WTC11 (cell line): Measurements from ENCODE around the gene PKP4. TPM values are rescaled to one million over a fixed set of nuclear protein-coding genes. Genes with fewer than 3 reads are reported as not detected.

Experiments used
- ATAC-seq: fragments of 200-7000 bp; cut with Tn5 transposase; 2 replicates; pipeline ENCODE4 v1.10.0; 2021; ENCODE audit warnings: mild to moderate bottlenecking, moderate library complexity
- CTCF ChIA-PET: fragments of 300-600 bp; sonication (Branson Sonifier 250); formaldehyde crosslinking; loops from one replicate; lab custom pipeline; 2021; ENCODE audit warnings: antibody characterized with exemption; lab: Charles Lee
- POLR2A ChIA-PET: fragments of 350-600 bp; sonication (Branson Sonifier 250); formaldehyde crosslinking; loops from one replicate; lab custom pipeline; 2021; ENCODE audit warnings: antibody characterized with exemption; lab: Charles Lee
- DNase-seq: peaks from one replicate; pipeline ENCODE4 v3.0.0; 2021; ENCODE audit warnings: low spot score
- H3K27ac Mint-ChIP-seq: 2 replicates; pipeline ENCODE4 v1.8.0; 2021; ENCODE audit warnings: mixed read lengths
- H3K27me3 Mint-ChIP-seq: 2 replicates; pipeline ENCODE4 v1.8.0; 2021; ENCODE audit warnings: low read depth, mild to moderate bottlenecking, moderate library complexity, mixed read lengths
- H3K36me3 Mint-ChIP-seq: 2 replicates; pipeline ENCODE4 v1.8.0; 2021; ENCODE audit warnings: mixed read lengths
- H3K4me1 Mint-ChIP-seq: 2 replicates; pipeline ENCODE4 v1.8.0; 2022; ENCODE audit warnings: mixed read lengths
- H3K4me3 Mint-ChIP-seq: 2 replicates; pipeline ENCODE4 v1.8.0; 2021; ENCODE audit warnings: mild to moderate bottlenecking, moderate library complexity, mixed read lengths
- H3K9me3 Mint-ChIP-seq: 2 replicates; pipeline ENCODE4 v1.8.0; 2021; ENCODE audit warnings: mixed read lengths
- ESRRA ChIP-seq: sonication (generic); formaldehyde crosslinking; IDR thresholded peaks from 2 replicates; pipeline ENCODE4 v1.8.1; 2022; ENCODE audit warnings: mild to moderate bottlenecking, missing genetic modification reagents, borderline replicate concordance
- FOXK1 ChIP-seq: sonication (generic); formaldehyde crosslinking; IDR thresholded peaks from 2 replicates; pipeline ENCODE4 v1.8.0; 2022; ENCODE audit warnings: mild to moderate bottlenecking, moderate library complexity, missing genetic modification reagents
- GTF2I ChIP-seq: fragments of 250-450 bp; sonication (Bioruptor Pico); conservative IDR thresholded peaks from 2 replicates; pipeline ENCODE4 v1.4.0; 2021; ENCODE audit warnings: mild to moderate bottlenecking
- NR3C1 ChIP-seq: sonication (generic); formaldehyde crosslinking; conservative IDR thresholded peaks from 2 replicates; pipeline ENCODE4 v1.8.1; 2023; ENCODE audit warnings: low read depth, mild to moderate bottlenecking, missing genetic modification reagents
- OVOL2 ChIP-seq: fragments of 250-450 bp; sonication (Bioruptor Pico); IDR thresholded peaks from 2 replicates; pipeline ENCODE4 v1.9.0; 2021; ENCODE audit warnings: mild to moderate bottlenecking, borderline replicate concordance
- PRRX2 ChIP-seq: fragments of 250-450 bp; sonication (Bioruptor Pico); IDR thresholded peaks from 2 replicates; pipeline ENCODE4 v1.8.0; 2021; ENCODE audit warnings: mild to moderate bottlenecking
- TCF7 ChIP-seq: sonication (generic); formaldehyde crosslinking; IDR thresholded peaks from 2 replicates; pipeline ENCODE4 v1.8.0; 2022; ENCODE audit warnings: mild to moderate bottlenecking, low read depth, missing genetic modification reagents, moderate library complexity
- TEAD4 ChIP-seq: sonication (generic); formaldehyde crosslinking; IDR thresholded peaks from 2 replicates; pipeline ENCODE4 v1.8.0; 2022; ENCODE audit warnings: mild to moderate bottlenecking, missing genetic modification reagents
- ZNF219 ChIP-seq: sonication (generic); formaldehyde crosslinking; IDR thresholded peaks from 2 replicates; pipeline ENCODE4 v1.8.0; 2023; ENCODE audit warnings: missing genetic modification reagents, mild to moderate bottlenecking, borderline replicate concordance
- ZNF423 ChIP-seq: fragments of 250-450 bp; sonication (Bioruptor Pico); IDR thresholded peaks from 2 replicates; pipeline ENCODE4 v2.1.2; 2022; ENCODE audit warnings: mild to moderate bottlenecking, moderate library complexity
- total RNA-seq: library from RNA; stranded (reverse); gene quantifications from 3 replicates; pipeline ENCODE4 v1.2.3, GENCODE V29; 2021
- TF ChIP-seq, protein P1 (sequence below): sonication (generic); formaldehyde crosslinking; IDR thresholded peaks from 2 replicates; pipeline ENCODE4 v1.8.0; 2022; ENCODE audit warnings: mild to moderate bottlenecking, missing genetic modification reagents
- TF ChIP-seq, protein P2 (sequence below): sonication (generic); formaldehyde crosslinking; IDR thresholded peaks from 2 replicates; pipeline ENCODE4 v1.8.1; 2022; ENCODE audit warnings: mild to moderate bottlenecking, missing genetic modification reagents, moderate library complexity, borderline replicate concordance
- TF ChIP-seq, protein P3 (sequence below): sonication (generic); formaldehyde crosslinking; IDR thresholded peaks from 2 replicates; pipeline ENCODE4 v1.8.0; 2023; ENCODE audit warnings: mild to moderate bottlenecking, missing genetic modification reagents
- TF ChIP-seq, protein P4 (sequence below): fragments of 250-450 bp; sonication (Bioruptor Pico); IDR thresholded peaks from 2 replicates; pipeline ENCODE4 v2.1.2; 2022; ENCODE audit warnings: mild to moderate bottlenecking, moderate library complexity
- TF ChIP-seq, protein P5 (sequence below): sonication (generic); formaldehyde crosslinking; IDR thresholded peaks from 2 replicates; pipeline ENCODE4 v1.8.1; 2023; ENCODE audit warnings: mild to moderate bottlenecking, missing genetic modification reagents, moderate library complexity
- TF ChIP-seq, protein P6 (sequence below): sonication (generic); formaldehyde crosslinking; IDR thresholded peaks from 2 replicates; pipeline ENCODE4 v1.8.1; 2023; ENCODE audit warnings: mild to moderate bottlenecking, missing genetic modification reagents
- TF ChIP-seq, protein P7 (sequence below): sonication (generic); formaldehyde crosslinking; IDR thresholded peaks from 2 replicates; pipeline ENCODE4 v1.8.1; 2022; ENCODE audit warnings: low read depth, missing genetic modification reagents, borderline replicate concordance
- TF ChIP-seq, protein P8 (sequence below): sonication (generic); formaldehyde crosslinking; IDR thresholded peaks from 2 replicates; pipeline ENCODE4 v1.8.1; 2022; ENCODE audit warnings: low read depth, mild to moderate bottlenecking, moderate library complexity, missing genetic modification reagents, borderline replicate concordance

PKP4 gene
- total RNA-seq, 1 experiment from 2014 or later = 78.9 TPM

DNA sequence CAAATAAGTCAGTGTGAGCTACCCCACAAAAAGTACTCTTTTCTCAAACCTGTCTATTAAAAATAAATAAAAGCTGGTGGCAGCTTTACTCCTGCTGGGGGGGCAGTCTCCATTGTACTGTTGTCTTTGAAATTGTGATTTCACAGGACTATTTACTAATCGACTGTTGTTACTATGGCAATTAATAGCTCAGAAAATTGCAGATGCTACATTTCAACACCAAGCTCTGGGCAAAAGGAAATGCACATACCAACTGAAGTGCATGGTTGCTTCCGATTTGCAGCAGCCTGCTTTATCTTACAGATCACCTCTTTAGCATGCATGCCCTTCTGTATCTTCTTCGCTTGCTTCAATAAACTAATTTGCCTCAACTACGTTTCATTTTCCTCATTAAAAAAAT, 220.8 kb downstream of the PKP4 start:
- Mint-ChIP-seq H3K36me3 (peaks cover 49% of the 10 kb centered on the region), H3K4me3 (no peak overlapping the region), H3K27ac (no peak overlapping the region), H3K9me3 (no peaks in the 10 kb centered on the region), H3K27me3 (no peaks in the 10 kb centered on the region), H3K4me1 (peaks cover 19% of the 10 kb centered on the region)
- POLR2A ChIA-PET = no interaction called here
- DNase-seq (no peak), ATAC-seq (no peak; the same call in 1 of the 2 replicates)
- CTCF ChIA-PET = interaction anchor here (1.0 to 1.9 kb wide), 3 partner anchors 47 to 77 kb away, joined by 4 to 11 read pairs (median 5); no protein-coding TSS in a partner anchor
- TF ChIP-seq, protein P1, sequence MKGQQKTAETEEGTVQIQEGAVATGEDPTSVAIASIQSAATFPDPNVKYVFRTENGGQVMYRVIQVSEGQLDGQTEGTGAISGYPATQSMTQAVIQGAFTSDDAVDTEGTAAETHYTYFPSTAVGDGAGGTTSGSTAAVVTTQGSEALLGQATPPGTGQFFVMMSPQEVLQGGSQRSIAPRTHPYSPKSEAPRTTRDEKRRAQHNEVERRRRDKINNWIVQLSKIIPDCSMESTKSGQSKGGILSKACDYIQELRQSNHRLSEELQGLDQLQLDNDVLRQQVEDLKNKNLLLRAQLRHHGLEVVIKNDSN (CRISPR knock-in tag) = no peak
- TF ChIP-seq OVOL2 (CRISPR knock-in tag) (no peak), GTF2I (CRISPR knock-in tag) (no peak), TCF7 (CRISPR knock-in tag) (no peak), ZNF423 (CRISPR knock-in tag) (no peak), ZNF219 (CRISPR knock-in tag) (no peak)
- TF ChIP-seq, protein P2, sequence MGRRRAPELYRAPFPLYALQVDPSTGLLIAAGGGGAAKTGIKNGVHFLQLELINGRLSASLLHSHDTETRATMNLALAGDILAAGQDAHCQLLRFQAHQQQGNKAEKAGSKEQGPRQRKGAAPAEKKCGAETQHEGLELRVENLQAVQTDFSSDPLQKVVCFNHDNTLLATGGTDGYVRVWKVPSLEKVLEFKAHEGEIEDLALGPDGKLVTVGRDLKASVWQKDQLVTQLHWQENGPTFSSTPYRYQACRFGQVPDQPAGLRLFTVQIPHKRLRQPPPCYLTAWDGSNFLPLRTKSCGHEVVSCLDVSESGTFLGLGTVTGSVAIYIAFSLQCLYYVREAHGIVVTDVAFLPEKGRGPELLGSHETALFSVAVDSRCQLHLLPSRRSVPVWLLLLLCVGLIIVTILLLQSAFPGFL = no peak
- TF ChIP-seq, protein P3, sequence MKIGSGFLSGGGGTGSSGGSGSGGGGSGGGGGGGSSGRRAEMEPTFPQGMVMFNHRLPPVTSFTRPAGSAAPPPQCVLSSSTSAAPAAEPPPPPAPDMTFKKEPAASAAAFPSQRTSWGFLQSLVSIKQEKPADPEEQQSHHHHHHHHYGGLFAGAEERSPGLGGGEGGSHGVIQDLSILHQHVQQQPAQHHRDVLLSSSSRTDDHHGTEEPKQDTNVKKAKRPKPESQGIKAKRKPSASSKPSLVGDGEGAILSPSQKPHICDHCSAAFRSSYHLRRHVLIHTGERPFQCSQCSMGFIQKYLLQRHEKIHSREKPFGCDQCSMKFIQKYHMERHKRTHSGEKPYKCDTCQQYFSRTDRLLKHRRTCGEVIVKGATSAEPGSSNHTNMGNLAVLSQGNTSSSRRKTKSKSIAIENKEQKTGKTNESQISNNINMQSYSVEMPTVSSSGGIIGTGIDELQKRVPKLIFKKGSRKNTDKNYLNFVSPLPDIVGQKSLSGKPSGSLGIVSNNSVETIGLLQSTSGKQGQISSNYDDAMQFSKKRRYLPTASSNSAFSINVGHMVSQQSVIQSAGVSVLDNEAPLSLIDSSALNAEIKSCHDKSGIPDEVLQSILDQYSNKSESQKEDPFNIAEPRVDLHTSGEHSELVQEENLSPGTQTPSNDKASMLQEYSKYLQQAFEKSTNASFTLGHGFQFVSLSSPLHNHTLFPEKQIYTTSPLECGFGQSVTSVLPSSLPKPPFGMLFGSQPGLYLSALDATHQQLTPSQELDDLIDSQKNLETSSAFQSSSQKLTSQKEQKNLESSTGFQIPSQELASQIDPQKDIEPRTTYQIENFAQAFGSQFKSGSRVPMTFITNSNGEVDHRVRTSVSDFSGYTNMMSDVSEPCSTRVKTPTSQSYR (CRISPR knock-in tag) = no peak
- TF ChIP-seq, protein P4, sequence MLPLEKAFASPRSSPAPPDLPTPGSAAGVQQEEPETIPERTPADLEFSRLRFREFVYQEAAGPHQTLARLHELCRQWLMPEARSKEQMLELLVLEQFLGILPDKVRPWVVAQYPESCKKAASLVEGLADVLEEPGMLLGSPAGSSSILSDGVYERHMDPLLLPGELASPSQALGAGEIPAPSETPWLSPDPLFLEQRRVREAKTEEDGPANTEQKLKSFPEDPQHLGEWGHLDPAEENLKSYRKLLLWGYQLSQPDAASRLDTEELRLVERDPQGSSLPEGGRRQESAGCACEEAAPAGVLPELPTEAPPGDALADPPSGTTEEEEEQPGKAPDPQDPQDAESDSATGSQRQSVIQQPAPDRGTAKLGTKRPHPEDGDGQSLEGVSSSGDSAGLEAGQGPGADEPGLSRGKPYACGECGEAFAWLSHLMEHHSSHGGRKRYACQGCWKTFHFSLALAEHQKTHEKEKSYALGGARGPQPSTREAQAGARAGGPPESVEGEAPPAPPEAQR (CRISPR knock-in tag) = no peak
- TF ChIP-seq, protein P5, sequence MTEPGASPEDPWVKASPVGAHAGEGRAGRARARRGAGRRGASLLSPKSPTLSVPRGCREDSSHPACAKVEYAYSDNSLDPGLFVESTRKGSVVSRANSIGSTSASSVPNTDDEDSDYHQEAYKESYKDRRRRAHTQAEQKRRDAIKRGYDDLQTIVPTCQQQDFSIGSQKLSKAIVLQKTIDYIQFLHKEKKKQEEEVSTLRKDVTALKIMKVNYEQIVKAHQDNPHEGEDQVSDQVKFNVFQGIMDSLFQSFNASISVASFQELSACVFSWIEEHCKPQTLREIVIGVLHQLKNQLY (CRISPR knock-in tag) = no peak

DNA sequence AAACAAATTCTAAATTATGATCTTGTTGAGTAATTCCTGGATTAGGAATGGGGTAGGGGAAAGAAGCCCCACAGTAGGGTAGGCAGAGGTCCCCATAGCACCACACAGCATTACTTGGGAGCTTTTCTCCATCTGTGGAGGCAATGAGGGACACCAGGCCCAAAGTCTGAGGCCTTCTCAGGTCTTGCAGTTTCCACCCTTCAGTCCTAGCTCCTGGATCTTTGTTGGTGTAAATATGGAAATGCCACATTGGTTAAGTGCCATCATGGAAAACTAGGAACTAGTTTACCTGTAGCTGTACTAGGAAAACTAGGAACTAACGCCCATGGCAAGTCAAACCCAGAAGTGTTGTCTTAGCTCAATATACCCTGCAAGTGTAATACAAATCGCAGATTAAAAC, 225.1 kb downstream of the PKP4 start:
- POLR2A ChIA-PET = no interaction called here
- TF ChIP-seq, protein P6, sequence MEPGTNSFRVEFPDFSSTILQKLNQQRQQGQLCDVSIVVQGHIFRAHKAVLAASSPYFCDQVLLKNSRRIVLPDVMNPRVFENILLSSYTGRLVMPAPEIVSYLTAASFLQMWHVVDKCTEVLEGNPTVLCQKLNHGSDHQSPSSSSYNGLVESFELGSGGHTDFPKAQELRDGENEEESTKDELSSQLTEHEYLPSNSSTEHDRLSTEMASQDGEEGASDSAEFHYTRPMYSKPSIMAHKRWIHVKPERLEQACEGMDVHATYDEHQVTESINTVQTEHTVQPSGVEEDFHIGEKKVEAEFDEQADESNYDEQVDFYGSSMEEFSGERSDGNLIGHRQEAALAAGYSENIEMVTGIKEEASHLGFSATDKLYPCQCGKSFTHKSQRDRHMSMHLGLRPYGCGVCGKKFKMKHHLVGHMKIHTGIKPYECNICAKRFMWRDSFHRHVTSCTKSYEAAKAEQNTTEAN = no peak
- TF ChIP-seq NR3C1 (CRISPR knock-in tag) = no peak
- TF ChIP-seq FOXK1 (CRISPR knock-in tag) = no peak
- no peak for TF ChIP-seq TEAD4
- TF ChIP-seq, protein P2 = no peak
- TF ChIP-seq, protein P7, sequence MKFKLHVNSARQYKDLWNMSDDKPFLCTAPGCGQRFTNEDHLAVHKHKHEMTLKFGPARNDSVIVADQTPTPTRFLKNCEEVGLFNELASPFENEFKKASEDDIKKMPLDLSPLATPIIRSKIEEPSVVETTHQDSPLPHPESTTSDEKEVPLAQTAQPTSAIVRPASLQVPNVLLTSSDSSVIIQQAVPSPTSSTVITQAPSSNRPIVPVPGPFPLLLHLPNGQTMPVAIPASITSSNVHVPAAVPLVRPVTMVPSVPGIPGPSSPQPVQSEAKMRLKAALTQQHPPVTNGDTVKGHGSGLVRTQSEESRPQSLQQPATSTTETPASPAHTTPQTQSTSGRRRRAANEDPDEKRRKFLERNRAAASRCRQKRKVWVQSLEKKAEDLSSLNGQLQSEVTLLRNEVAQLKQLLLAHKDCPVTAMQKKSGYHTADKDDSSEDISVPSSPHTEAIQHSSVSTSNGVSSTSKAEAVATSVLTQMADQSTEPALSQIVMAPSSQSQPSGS = no peak
- TF ChIP-seq, protein P8, sequence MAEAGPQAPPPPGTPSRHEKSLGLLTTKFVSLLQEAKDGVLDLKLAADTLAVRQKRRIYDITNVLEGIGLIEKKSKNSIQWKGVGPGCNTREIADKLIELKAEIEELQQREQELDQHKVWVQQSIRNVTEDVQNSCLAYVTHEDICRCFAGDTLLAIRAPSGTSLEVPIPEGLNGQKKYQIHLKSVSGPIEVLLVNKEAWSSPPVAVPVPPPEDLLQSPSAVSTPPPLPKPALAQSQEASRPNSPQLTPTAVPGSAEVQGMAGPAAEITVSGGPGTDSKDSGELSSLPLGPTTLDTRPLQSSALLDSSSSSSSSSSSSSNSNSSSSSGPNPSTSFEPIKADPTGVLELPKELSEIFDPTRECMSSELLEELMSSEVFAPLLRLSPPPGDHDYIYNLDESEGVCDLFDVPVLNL = no peak
- TF ChIP-seq ESRRA = no peak
- no peak for TF ChIP-seq PRRX2 (CRISPR knock-in tag)

More for the DNA sequence above, 225.1 kb downstream of the PKP4 start:
- Mint-ChIP-seq H3K27ac (no peak overlapping the region), H3K27me3 (no peaks in the 10 kb centered on the region), H3K4me3 (no peak overlapping the region), H3K4me1 (peaks cover 13% of the 10 kb centered on the region), H3K9me3 (no peaks in the 10 kb centered on the region), H3K36me3 (peaks cover 30% of the 10 kb centered on the region)
- CTCF ChIA-PET = interaction anchor here (0.8 to 1.9 kb wide), 3 partner anchors 42 to 72 kb away, joined by 3 to 8 read pairs (median 3); no protein-coding TSS in a partner anchor
- DNase-seq = no peak
- no peak for ATAC-seq
